IPS-NIHi7 (cell line): ENCODE measurements around the gene LSM14A.

Source experiments
- DNase-seq: peaks from one replicate; pipeline ENCODE4 v3.0.0; 2012; ENCODE audit warnings: mixed read lengths; ENCODE audit errors: extremely low spot score

Gene LSM14A

GRCh38 chr19:34255546-34255945, 83.2 kb downstream of the LSM14A start:
- DNase-seq, result no peak

GRCh38 chr19:34256835-34257558, 84.7 kb downstream of the LSM14A start:
- no peak for DNase-seq

DNA sequence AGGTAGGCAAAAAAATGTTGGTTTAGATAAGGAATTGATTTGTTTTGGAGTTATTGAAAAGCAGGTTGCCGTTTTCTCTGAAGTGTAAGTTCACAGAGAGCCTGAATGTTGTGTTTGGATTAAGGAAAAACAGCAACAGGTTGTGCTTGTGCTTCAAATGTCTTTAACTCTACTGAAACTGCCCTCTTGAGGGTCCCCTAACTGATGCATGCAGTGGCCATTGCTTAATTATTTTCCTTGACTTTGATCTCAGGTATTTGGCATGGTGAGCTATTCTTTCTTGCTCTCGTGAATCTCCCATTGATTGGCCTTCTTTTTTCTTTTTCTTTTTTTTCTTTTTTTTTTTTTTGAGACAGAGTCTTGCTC, 85.2 kb downstream of the LSM14A start:
- no peak for DNase-seq

DNA sequence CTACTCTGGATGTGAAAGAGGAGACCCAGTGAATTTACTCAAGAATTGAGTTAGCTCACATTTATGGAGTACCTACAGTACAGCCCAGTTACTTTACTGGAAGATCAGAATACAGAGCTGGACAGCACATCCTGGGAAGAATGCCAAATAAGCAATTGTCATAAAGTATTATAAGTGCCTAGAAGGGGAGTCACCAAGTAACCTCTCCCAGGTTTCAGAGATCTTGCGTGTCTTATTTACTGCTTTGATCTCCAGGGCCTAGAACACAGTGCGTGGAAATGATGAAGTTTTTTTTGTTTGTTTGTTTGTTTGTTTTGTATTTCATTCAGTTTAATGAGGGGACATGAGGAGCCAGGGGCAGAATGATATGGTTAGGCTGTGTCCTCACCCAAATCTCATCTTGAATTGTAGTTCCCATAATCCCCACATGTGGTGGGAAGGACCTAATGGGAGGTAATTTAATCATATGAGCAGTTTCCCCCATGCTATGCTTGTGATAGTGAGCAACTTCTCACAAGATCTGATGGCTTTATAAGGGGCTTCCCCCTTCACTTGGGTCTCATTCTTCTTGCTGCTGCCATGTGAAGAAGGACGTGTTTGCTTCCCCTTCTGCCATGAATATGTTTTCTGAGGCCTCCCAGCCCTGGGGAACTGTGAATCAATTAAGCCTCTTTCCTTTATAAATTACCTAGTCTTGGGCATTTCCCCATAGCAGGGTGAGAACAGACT, 87.2 kb downstream of the LSM14A start:
- no peak for DNase-seq

- peak; percentile 42 for DNase-seq
These were observed 88.5 kb downstream of the LSM14A start for GRCh38 chr19:34260771-34261173.

- DNase-seq, result no peak
These were observed 89.2 kb downstream of the LSM14A start for GRCh38 chr19:34261334-34262109.

GRCh38 chr19:34263745-34264237, 91.5 kb downstream of the LSM14A start:
- DNase-seq, result no peak

DNA sequence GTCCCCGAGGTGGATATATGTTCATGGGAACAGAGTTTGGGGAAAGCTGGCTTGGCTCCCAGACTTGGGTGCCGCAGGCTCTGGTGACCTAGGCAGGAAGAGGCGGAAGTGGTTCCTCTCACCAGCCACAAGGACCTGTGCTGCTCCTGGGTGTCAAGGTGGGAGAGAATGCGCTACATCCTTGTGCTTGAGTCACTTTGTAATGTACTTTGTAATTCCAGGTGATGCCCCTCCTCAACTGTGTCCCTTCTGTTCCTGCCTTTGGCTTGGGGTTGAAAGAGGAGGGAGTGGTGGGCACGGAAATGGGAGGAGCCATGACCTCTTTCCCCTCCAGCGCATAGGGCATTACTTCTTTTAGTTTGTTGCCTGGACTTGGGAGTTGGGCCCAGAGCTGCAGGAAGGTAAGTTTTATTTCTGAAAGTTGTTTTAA, 92.9 kb downstream of the LSM14A start:
- DNase-seq, result peak; percentile 48

DNA sequence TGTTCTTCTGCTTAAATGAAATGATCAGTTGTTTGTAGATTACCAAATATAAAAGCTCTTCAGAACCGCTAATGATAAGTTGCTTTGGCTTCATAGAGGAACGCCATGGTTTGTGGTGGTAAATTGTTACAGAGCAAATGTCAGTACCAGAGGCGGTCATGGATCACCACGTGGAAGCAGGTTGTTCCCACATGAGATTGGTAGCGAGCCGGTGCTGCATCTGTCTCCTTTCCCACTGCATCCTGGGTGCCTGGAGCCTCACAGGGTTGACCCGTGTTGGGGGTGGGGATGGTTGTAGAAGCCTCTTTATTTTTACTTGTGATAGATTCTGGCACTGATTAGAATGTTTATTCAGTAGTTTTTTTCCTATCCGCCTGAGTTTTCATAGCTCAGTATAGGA, 96.8 kb downstream of the LSM14A start:
- no peak for DNase-seq

GRCh38 chr19:34269489-34269888, 97.2 kb downstream of the LSM14A start:
- no peak for DNase-seq

DNA sequence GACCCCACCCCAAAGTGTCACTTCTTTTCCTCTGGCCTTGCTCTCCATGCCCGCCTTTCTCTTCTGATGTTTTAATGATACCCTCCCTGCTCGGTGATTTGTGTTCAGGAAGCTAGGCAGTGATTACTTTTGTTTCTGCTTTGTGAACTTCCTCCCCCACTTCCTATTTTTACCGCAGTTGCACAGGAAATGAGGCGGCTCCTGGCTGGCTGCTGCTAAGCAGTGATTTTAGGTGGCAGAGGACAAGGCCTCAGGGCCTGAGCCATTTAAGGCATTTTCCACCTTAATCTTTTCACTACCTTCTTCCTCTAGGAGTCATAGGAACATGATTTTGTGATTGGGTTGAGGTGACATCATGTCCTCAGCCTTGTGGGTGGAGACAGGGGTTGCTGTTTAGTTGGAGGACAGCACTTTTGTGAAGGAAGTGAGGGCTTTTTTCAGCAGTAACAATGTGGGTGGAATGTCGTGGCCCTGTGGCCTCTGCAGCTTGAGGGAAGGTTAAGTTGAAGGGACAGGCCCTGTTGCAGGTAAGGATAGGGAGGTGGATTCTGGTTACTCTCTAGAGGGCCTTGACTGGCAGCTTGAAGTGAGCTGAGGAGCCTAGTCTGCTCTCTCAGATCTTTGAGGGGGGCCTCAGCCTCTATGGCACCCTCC, 97.8 kb downstream of the LSM14A start:
- DNase-seq, result peak; percentile 36

DNA sequence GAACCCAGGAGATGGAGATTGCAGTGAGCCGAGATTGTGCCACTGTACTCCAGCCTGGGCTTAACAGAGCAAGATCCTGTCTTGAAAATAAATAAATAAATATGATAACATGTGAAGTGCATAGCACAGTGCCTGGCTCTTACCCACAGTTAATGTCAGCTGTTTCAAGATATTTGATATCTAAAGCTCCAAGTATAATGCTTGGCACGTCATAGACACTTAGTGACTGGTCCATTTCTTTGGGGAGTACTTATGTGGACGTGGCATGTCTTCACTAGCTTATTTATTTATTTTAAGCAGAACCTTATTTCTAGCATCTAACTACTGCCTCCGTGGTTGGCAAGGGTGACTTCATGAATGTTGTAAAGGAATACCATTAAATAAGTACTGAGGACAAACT, 100.8 kb downstream of the LSM14A start:
- no peak for DNase-seq

DNA sequence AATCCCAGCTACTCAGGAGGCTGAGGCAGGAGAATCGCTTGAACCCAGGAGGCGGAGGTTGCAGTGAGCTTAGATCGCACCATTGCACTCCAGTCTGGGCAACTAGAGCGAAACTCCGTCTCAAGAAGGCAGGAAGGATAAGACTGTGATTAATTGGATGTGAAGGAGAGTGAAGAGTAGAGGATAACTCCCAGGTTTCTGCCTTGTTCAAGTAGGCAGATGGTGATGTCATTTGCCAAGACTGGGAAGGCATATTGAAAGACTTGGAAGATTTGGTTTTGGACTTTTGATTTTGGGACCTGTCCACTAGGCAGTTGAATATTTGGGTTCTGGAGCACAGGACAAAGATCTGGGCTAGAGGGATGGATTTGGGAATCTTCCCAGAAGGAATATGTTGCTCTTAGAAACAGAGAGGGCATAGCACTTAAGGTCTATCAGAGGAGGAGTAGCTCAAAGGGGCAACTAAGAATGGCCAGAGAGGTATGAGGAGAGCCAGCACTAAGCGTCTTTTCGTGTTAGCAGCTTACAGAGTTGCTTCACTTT, 102.1 kb downstream of the LSM14A start:
- peak; percentile 28 for DNase-seq

- no peak for DNase-seq
These were observed 102.7 kb downstream of the LSM14A start for GRCh38 chr19:34274827-34275625.

- no peak for DNase-seq
These were observed 103.4 kb downstream of the LSM14A start for GRCh38 chr19:34275705-34276104.

GRCh38 chr19:34276614-34277013, 104.3 kb downstream of the LSM14A start:
- no peak for DNase-seq

GRCh38 chr19:34277244-34277643, 104.9 kb downstream of the LSM14A start:
- DNase-seq, result no peak

DNA sequence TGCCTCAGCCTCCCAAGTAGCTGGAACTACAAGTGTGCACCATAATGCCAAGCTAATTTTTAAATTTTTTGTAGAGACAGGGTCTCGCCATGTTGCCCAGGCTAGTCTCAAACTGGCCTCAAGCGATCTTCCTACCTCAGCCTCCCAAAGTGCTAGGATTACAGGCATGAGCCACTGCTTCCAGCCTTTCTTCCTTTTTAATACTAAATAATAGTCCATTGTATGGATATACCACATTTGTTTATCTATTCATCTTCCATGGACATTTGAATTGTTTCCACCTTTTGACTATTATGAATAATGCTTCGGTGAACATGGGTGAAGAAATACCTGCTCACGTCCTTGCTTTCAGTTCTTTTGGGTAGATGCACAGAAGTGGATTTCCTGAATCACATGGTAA, 106.5 kb downstream of the LSM14A start:
- no peak for DNase-seq
